KOPT-K1 (cell line): ENCODE data around the gene TSPAN18.

ENCODE experiments used
- H3K27ac ChIP-seq: fragments of 200-600 bp; sonication (generic); 2 replicates; pipeline ENCODE4 v1.5.1; 2016; ENCODE audit warnings: antibody characterized with exemption, mild to moderate bottlenecking, low read depth, low read length; ENCODE audit not compliant: poor library complexity, severe bottlenecking
- H3K36me3 ChIP-seq: fragments of 200-600 bp; sonication (generic); 2 replicates; pipeline ENCODE4 v1.5.1; 2017; ENCODE audit warnings: antibody characterized with exemption, mild to moderate bottlenecking, low read length, moderate library complexity; ENCODE audit not compliant: insufficient read depth
- H3K9me3 ChIP-seq: fragments of 200-600 bp; sonication (generic); 2 replicates; pipeline ENCODE4 v1.5.1; 2017; ENCODE audit warnings: antibody characterized with exemption, low read length, mild to moderate bottlenecking; ENCODE audit not compliant: insufficient read depth, poor library complexity, severe bottlenecking

TSPAN18 gene

GRCh38 chr11:44797886-44798606 is 71.3 kb downstream of the TSPAN18 start:
- no peaks in the 10 kb centered on the region for H3K9me3 ChIP-seq
- no peaks in the 10 kb centered on the region for H3K36me3 ChIP-seq
- no peak overlapping the region for H3K27ac ChIP-seq

DNA sequence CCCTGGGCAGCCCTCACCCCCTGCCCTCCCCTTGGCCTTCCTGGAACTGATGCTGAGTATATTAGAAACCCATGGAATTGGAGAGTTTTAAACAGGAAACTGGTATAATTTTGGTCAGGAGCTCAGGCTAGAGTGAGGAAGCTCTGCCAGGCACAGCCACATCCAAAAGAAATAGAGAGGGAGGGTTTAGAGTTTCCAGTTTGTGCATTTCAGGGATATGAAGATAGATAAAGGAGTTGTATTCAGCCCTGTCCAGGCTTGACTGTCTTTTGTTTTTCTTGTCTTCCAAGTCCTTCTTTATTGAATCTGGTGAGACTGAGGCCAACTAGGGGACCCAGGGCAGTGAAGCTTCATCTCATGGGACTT is 71.8 kb downstream of the TSPAN18 start:
- Histone ChIP-seq H3K9me3 (no peaks in the 10 kb centered on the region), H3K36me3 (no peaks in the 10 kb centered on the region), H3K27ac (no peak overlapping the region)

DNA sequence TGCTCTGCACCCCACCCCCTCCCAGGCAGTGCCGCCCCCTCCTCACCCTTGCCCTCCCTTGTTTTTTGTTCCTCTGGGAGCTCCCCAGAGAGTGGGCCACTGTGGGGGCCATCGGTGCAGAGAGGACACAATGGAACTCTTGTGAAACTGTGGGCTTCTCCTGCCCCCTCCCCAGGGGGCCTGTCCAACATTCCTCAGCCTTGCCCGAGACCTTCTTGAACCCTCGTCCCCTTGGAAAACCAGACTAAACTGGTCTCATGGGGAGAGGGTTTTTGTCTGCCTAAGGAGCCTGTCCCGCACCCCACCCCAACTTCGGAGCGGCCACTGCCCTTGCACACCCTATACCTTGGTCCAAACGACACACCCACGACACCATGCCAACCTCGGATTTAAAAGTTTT is 72.2 kb downstream of the TSPAN18 start:
- Histone ChIP-seq H3K36me3 (no peaks in the 10 kb centered on the region), H3K27ac (no peak overlapping the region), H3K9me3 (no peaks in the 10 kb centered on the region)

- Histone ChIP-seq H3K36me3 (no peaks in the 10 kb centered on the region), H3K9me3 (no peaks in the 10 kb centered on the region), H3K27ac (no peak overlapping the region)
Observed at GRCh38 chr11:44802347-44802746, 75.6 kb downstream of the TSPAN18 start.

GRCh38 chr11:44803009-44803408 is 76.2 kb downstream of the TSPAN18 start:
- Histone ChIP-seq H3K27ac (no peak overlapping the region), H3K9me3 (no peaks in the 10 kb centered on the region), H3K36me3 (no peaks in the 10 kb centered on the region)

DNA sequence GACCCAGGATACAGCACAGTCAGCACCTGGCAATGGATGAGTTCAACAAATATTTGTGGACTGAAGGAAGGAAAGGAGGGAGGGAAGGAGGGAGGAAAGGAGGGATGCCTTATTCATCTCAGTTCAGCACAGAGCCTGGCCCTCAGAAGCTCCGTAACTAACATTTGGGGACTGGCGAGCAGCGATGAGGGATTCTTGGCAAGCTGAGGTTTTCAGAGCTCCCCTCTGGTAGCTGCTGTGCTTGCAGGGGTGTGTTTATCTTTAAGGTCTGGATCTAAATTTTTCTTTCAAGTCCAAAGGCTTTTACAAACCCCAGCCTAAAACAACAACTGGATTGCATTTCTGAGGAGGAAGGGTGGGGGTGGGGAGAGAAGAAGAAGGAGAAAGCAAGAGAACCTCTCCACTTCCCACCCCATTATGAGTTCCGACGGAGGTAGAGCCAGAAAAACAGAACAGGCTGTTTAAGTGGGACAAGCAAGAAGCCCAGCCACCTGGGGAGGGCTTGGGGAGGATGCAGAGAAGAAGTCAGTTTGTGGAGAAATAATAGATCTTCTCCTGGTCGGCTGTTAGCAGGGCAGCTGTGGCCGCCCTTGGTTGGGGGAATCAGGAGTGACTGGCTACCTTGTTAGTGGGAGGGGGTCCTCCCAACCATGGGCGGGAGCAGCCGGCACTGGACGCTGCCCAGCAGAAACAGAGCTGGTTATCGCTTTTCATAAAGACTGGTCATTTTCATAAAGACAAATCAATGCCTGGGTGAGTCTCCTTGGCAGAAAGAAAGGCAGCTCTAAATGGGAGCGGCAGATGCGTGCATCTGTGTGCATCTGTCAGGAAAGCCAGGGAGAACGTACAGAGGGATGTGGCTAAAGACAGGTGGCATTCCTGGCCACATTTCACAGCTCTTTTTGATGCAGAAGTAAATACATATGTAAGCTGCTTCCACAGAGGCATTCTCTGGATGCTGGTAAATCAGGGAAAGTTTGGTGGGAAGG is 78.0 kb downstream of the TSPAN18 start:
- Histone ChIP-seq H3K27ac (no peak overlapping the region), H3K36me3 (no peaks in the 10 kb centered on the region), H3K9me3 (no peaks in the 10 kb centered on the region)

GRCh38 chr11:44805596-44805995 is 78.8 kb downstream of the TSPAN18 start:
- Histone ChIP-seq H3K27ac (no peak overlapping the region), H3K9me3 (no peaks in the 10 kb centered on the region), H3K36me3 (no peaks in the 10 kb centered on the region)

DNA sequence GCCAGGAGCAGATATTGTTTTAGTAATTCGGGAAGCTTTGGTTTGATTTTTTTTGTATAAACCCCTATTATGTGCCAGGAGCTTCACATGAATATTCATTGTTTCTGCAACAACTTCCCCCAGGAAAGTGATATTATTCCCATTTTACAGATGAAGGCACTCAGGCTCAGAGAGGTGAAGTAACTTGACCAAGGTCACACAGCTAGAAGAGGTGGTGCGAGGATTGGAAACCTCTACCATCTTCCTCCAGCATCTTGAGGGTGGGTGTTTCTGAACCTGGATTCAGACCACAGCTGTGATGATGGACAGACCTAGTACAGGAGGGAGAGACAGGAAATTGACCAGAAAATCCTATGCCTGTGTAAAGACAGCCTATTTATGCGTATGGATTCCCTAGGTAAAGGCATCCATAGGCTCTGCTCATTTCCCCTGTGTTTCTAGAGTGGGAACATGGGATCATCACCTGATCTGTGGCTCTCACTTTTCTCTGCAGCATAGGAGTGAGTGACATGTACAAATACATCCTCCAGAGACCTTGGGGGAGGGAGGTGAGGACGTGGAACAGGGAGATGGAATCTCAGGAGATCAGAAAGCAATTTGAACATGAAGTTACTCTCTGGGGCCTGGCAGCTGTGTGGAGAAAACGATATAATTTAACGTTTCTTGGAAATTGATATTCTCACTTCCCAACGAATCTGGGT is 81.4 kb downstream of the TSPAN18 start:
- Histone ChIP-seq H3K9me3 (no peaks in the 10 kb centered on the region), H3K36me3 (no peaks in the 10 kb centered on the region), H3K27ac (no peak overlapping the region)

GRCh38 chr11:44809283-44809682 is 82.5 kb downstream of the TSPAN18 start:
- no peaks in the 10 kb centered on the region for H3K36me3 ChIP-seq
- no peaks in the 10 kb centered on the region for H3K9me3 ChIP-seq
- no peak overlapping the region for H3K27ac ChIP-seq

GRCh38 chr11:44811841-44812448 is 85.2 kb downstream of the TSPAN18 start:
- H3K36me3 ChIP-seq = no peaks in the 10 kb centered on the region
- H3K27ac ChIP-seq = no peak overlapping the region
- H3K9me3 ChIP-seq = no peaks in the 10 kb centered on the region

DNA sequence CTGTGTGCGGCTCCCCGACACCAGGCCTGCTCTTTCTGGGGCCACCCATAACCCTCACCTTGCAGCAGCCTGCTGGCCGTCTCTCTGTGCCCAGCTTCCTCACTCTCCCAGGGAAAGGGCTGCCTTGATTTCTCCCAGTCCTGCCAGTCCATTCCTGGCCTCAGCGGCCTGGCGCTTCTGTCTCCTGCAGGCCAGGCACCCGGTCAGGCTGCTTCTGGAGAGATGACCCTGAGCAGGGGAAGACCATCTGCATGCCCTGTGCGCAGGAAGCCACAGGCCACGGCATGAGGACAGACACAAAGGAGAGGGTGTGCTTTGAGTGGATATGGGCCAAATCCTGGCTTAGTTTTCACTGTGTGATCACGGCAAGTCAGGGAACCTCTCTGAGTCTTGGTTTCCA is 86.2 kb downstream of the TSPAN18 start:
- no peak overlapping the region for H3K27ac ChIP-seq
- no peaks in the 10 kb centered on the region for H3K36me3 ChIP-seq

DNA sequence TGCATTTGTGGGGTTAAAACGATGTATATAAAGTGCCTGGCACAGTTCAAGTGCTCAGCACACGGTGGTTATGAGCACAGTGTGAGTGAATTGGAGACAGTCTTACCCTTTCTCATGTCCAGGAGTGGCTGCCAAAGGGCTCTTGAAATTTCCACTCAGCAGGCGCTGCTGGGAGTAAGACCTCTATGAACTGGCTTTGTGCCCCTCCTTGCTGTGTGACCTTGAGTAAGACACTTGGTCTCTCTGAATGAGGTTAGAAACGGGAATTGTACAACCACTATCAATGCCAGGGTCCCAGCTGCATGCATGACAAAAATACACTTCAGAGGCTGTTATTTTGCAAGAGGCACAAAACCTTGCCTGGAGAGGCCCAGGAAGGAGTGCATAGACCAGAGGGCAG is 86.6 kb downstream of the TSPAN18 start:
- H3K9me3 ChIP-seq = no peaks in the 10 kb centered on the region
- H3K36me3 ChIP-seq = no peaks in the 10 kb centered on the region
- H3K27ac ChIP-seq = no peak overlapping the region

More for the DNA sequence above, 86.2 kb downstream of the TSPAN18 start:
- no peaks in the 10 kb centered on the region for H3K9me3 ChIP-seq

GRCh38 chr11:44814881-44815592 is 88.3 kb downstream of the TSPAN18 start:
- Histone ChIP-seq H3K9me3 (no peaks in the 10 kb centered on the region), H3K27ac (no peak overlapping the region)

DNA sequence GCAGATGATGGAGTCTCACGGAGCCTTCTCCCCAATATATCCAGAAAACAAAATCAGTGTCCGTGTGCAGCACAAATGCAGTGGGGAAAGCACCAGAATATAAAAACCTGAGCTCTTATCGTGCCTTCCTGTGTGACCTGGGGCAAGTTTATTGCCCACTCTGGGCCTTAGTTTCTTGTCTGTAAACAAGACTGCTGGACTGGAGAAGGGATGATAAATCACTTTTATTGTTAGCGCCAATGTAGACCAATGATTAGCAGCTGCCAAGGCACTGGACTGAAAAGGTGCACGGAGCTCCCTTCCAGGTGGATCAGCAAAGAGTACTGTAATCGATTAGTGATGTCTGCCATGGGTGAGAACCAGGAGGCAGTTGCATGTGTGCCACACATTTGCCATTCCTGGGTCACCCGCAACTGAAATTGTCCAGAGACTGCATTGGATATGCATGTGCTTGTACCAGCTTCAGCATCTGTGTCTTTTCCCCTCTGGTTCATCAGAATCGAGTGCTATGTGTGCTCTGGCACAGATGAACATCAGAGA is 89.2 kb downstream of the TSPAN18 start:
- Histone ChIP-seq H3K9me3 (no peaks in the 10 kb centered on the region), H3K36me3 (no peaks in the 10 kb centered on the region), H3K27ac (no peak overlapping the region)

More at GRCh38 chr11:44814881-44815592, 88.3 kb downstream of the TSPAN18 start:
- H3K36me3 ChIP-seq = no peaks in the 10 kb centered on the region
